Heart left ventricle (tissue), 16 donors: ENCODE results near the gene DGKZ. TPM values are rescaled to one million over a fixed set of nuclear protein-coding genes. Genes with fewer than 3 reads are reported as not detected.

Experiments
- ATAC-seq, 4 donors: fragments of 200-7000 bp; cut with Tn5 transposase; one replicate each; pipeline ENCODE4 v1.9.1; 2020 to 2022; ENCODE audit warnings: moderate library complexity in 4 of 4, mild to moderate bottlenecking in 3 of 4, moderate number of reproducible peaks in 1 of 4
- DNase-seq, 5 donors: peaks; one replicate each; pipeline ENCODE4 v3.0.0-alpha.2; 2020
- H3K27ac ChIP-seq, 12 donors: fragments of 200-600 bp; sonication (generic) in 4 of 12; one replicate each; pipeline versions ENCODE4 v1.5.0 to v1.8.0; 2016 to 2022; ENCODE audit warnings: mild to moderate bottlenecking in 2 of 12
- H3K27me3 ChIP-seq, 9 donors: fragments of 200-600 bp; sonication (generic) in 2 of 9; one replicate each; pipeline versions ENCODE4 v1.5.1 to v1.8.0; 2016 to 2022; ENCODE audit warnings: mild to moderate bottlenecking in 3 of 9
- H3K36me3 ChIP-seq, 9 donors: fragments of 200-600 bp; sonication (generic) in 2 of 9; one replicate each; pipeline versions ENCODE4 v1.5.0 to v1.8.0; 2018 to 2022; ENCODE audit warnings: mild to moderate bottlenecking in 2 of 9
- H3K4me1 ChIP-seq, 12 donors: fragments of 200-600 bp; sonication (generic) in 4 of 12; one replicate each; pipeline versions ENCODE4 v1.5.0 to v1.8.0; 2016 to 2022; ENCODE audit warnings: mild to moderate bottlenecking in 3 of 12
- H3K4me3 ChIP-seq, 12 donors: fragments of 200-600 bp; sonication (generic) in 4 of 12; one replicate each; pipeline versions ENCODE4 v1.5.0 to v1.8.0; 2017 to 2022; ENCODE audit warnings: mild to moderate bottlenecking in 9 of 12, moderate library complexity in 4 of 12
- H3K9me3 ChIP-seq, 12 donors: fragments of 200-600 bp; sonication (generic) in 4 of 12; one replicate each; pipeline versions ENCODE4 v1.5.0 to v1.8.0; 2016 to 2022; ENCODE audit warnings: mild to moderate bottlenecking in 1 of 12
- CTCF ChIP-seq, 12 donors: fragments of 200-600 bp; sonication (generic) in 4 of 12; IDR thresholded peaks; one replicate each; pipeline versions ENCODE4 v1.5.0 to v1.8.0; 2018 to 2022; ENCODE audit warnings: antibody characterized with exemption in 12 of 12, mild to moderate bottlenecking in 5 of 12
- POLR2A ChIP-seq, 2 donors: fragments of 450-650 bp; IDR thresholded peaks; one replicate each; pipeline ENCODE4 v1.6.1; 2017; ENCODE audit warnings: antibody characterized with exemption in 2 of 2, mild to moderate bottlenecking in 2 of 2, moderate library complexity in 2 of 2
- WGBS, 4 donors: extraction: QIAGEN DNeasy Blood & Tissue Kit in 2 of 4; methylation state at CpG; one replicate each; pipeline versions ENCODE4 v1.1.5 to v1.1.7; 2013 to 2018; 5-methylcytosine and 5-hydroxymethylcytosine counted together
- intact Hi-C, 10 donors: fragments of 100-400 bp; cut with DNase I; formaldehyde crosslinking; loops; one replicate each; pipeline versions ENCODE4 v1.11.1 to v1.14.2; 2022
- polyA plus RNA-seq, 2 donors: library from polyadenylated mRNA; stranded (reverse); fragments of 200-250 nt; gene quantifications; one replicate each; pipeline ENCODE4 v1.2.3, GENCODE V29; 2013
- total RNA-seq, 9 donors: library from RNA; depleted of rRNA in 2 of 9; stranded (reverse); fragments of >200 nt in 2 of 9; fragmentation: NEBNext Ultra II Directional in 3 of 9; extraction: Animal tissue kit (Norgen Biotek cat#: 25700) in 3 of 9; gene quantifications; one replicate each; pipeline versions ENCODE4 v1.1.0 to v1.2.4, GENCODE V29; 2016 to 2023
- donor health status: ischemic (EF 13 %, LVEDD 7.1; RV severe dilation, severe dysfunction).
- donor health status: healthy with polysubstance abuse.
- donor health status: DM: no; HTN: yes; CAD: no.
- donor health status: DM: no; HTN: no; CAD: no.
- donor health status: ischemic (EF 25% LVEDD 6.9; RV normal size, moderate dysfunction).
- donor health status: ischemic (EF 25% LVEDD 5.7; RV mildly dilated, moderate dysfunction).
- donor health status: healthy.
- donor health status: DM: yes; HTN: yes; CAD: no.
- donor health status: ischemic (EF 35%, LVEDD 5.7; RV mildly dilated, moderate dysfunction).
- donor health status: nonischemic (EF 11% LVEDD 7.7; RV severe dilation, severe dysfunction).
- donor health status: DM: yes; HTN: yes; CAD: no.
- donor health status: PGD.
- donor health status: ischemic (EF 29% LVEDD 5.4; RV normal size, mild dysfunction).
- donor health status: nonischemic (EF 23%, LVEDD 6.1; RV moderate dilation, normal function).

DGKZ gene
- total and polyA plus RNA-seq, 11 donors = 41.7 to 114 (median 59.5) TPM

DNA sequence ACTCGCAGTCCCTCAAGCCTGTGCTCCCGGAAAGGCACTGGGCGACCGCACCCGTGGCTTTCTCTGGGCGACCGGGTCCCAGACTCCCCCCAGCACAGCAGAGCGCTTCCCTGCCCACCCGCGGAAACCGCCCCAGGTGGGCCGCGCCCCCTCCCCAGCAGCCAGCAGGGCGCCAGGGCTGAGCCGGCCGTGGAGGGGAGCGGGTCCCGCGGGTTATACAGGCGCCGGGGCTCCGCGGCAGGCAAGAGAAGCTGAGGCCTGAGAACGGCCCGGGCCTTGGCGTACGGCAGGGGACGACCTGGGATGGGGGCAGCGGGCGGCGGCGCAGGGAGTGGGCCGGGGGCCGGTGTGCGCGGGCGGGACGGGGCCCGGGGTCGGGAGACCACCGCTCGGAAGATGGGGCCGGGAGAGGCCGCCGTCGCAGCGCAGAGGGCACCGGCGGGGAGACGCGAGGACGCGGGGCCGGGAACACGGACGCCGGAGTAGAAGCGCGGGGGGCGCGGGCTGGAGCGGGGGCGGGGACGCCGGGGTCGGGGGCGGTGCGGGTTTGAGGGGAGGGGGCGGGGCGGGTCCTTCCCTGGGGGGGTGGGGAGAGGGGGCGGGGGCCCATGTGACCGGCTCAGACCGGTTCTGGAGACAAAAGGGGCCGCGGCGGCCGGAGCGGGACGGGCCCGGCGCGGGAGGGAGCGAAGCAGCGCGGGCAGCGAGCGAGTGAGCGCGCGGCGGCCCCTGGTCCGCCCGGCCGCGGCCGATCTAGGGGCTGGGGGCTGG, 34.0 kb downstream of the DGKZ start, which contains the start of gene MDK:
MDK (plus strand) TSS at position 622 of the 771 bp plus-strand sequence. CDS start 389 bp downstream, outside the sequence.
- ATAC-seq (peak in 2 of 4 donors; percentile 2 to 6), DNase-seq (peak in 2 of 5 donors; percentile 33 to 67)
- no peak for TF ChIP-seq POLR2A (IDR thresholded peaks at IDR 0.05)
- TF ChIP-seq CTCF (IDR thresholded peaks at IDR 0.05) = no peak
- peak within 1 kb of the TSS; percentile 14 to 88 (median 80) for H3K27ac ChIP-seq
- 0 to 4% (median 1%) methylated on average over 11 to 96 of the region's 96 CpGs for WGBS, 4 donors
- H3K9me3 ChIP-seq = no peaks in the 10 kb centered on the region
- H3K4me1 ChIP-seq = peaks cover 0 to 32% (median 16%) of the 10 kb centered on the region in 12 donors
- peaks cover 0 to 13% (median 0%) of the 10 kb centered on the region in 9 donors for H3K27me3 ChIP-seq
- peak within 1 kb of the TSS; percentile 40 to 78 (median 72) for H3K4me3 ChIP-seq
- H3K36me3 ChIP-seq = peaks cover 0 to 21% (median 17%) of the 10 kb centered on the region in 9 donors
- intact Hi-C loops = loop anchor here in 3 of 10 donors (10.0 kb wide), 1 partner anchor 234 kb away; the partner anchor contains the start of genes ATG13 (in 3 of the 3) and HARBI1 (in 3 of the 3)

DNA sequence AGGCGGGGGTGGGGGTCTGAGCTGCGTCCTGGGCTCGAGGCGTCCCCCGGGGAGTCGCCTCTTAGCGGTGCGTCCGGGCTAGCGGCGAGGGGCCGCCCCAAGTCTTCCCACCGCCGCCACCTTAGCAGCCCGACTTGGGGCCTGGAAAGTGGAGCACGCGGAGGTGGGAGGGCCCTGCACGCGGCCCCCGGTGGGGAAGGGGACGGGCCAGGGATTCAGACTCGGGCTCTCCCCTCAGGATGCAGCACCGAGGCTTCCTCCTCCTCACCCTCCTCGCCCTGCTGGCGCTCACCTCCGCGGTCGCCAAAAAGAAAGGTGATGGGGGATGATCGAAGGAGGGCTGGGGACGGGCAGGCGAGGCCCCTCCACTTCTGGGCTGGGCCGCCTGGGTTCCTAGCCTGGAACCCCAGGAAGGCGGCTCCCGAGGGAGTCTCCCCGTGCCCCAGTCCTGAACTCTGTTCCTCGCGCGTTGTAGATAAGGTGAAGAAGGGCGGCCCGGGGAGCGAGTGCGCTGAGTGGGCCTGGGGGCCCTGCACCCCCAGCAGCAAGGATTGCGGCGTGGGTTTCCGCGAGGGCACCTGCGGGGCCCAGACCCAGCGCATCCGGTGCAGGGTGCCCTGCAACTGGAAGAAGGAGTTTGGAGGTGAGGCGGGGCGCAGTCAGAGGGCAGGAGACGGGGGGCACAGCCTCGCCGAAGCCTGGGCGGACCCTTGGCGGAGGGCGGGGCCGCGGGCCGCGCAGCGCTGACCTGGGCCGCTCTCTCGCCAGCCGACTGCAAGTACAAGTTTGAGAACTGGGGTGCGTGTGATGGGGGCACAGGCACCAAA, 34.8 kb downstream of the DGKZ start:
- whole genome bisulfite sequencing, 4 donors = 4 to 11% (median 5%) methylated on average over 40 to 66 of the region's 66 CpGs
- H3K36me3 ChIP-seq = peaks cover 0 to 14% (median 11%) of the 10 kb centered on the region in 9 donors
- peak in 1 of 5 donors; percentile 29 for DNase-seq
- peak overlapping the region; percentile 40 to 78 (median 72) for H3K4me3 ChIP-seq
- ATAC-seq = peak in 1 of 4 donors; percentile 0
- TF ChIP-seq CTCF (IDR thresholded peaks at IDR 0.05) = no peak
- no peak for TF ChIP-seq POLR2A (IDR thresholded peaks at IDR 0.05)
- peaks cover 0 to 17% (median 4%) of the 10 kb centered on the region in 9 donors for H3K27me3 ChIP-seq
- intact Hi-C loops = loop anchor here in 3 of 10 donors (10.0 kb wide), 1 partner anchor 233 kb away; the partner anchor contains the start of genes ATG13 (in 3 of the 3) and HARBI1 (in 3 of the 3)
- H3K9me3 ChIP-seq = no peaks in the 10 kb centered on the region
- H3K4me1 ChIP-seq = peaks cover 0 to 32% (median 16%) of the 10 kb centered on the region in 12 donors
- H3K27ac ChIP-seq = peak overlapping the region in 2 of 12 donors; percentile 34 to 84

GRCh38 chr11:46382646-46383403, 35.6 kb downstream of the DGKZ start:
- Histone ChIP-seq H3K36me3 (peaks cover 0 to 8% (median 4%) of the 10 kb centered on the region in 9 donors), H3K4me1 (peaks cover 0 to 32% (median 16%) of the 10 kb centered on the region in 12 donors), H3K9me3 (no peaks in the 10 kb centered on the region), H3K27ac (no peak overlapping the region), H3K27me3 (peaks cover 0 to 24% (median 5%) of the 10 kb centered on the region in 9 donors), H3K4me3 (peak overlapping the region in 7 of 12 donors; percentile 62 to 78 (median 75))
- ATAC-seq (no peak), DNase-seq (peak in 1 of 5 donors; percentile 34)
- intact Hi-C loops = loop anchor here in 3 of 10 donors (10.0 kb wide), 1 partner anchor 232 kb away; the partner anchor contains the start of genes ATG13 (in 3 of the 3) and HARBI1 (in 3 of the 3)
- 50 to 59% (median 55%) methylated on average over 16 to 18 of the region's 18 CpGs for WGBS, 4 donors
- peak; percentile 28 to 68 (median 51) for TF ChIP-seq CTCF (IDR thresholded peaks at IDR 0.05)
- TF ChIP-seq POLR2A (IDR thresholded peaks at IDR 0.05) = no peak
